HFF-Myc (cell line): ENCODE measurements around the gene MRPL53.

Experiments
- DNase-seq: peaks from one replicate; pipeline ENCODE4 v3.0.0-alpha.2; 2011; ENCODE audit warnings: low read depth; ENCODE audit errors: extremely low read depth
- H3K4me3 ChIP-seq: replicated peaks from 2 replicates; pipeline ENCODE4 v1.5.1; 2011; ENCODE audit warnings: low read depth, mild to moderate bottlenecking, control low read depth, low read length
- TF ChIP-seq, protein P1 (sequence below): IDR thresholded peaks from 2 replicates; pipeline ENCODE4 v1.5.1; 2012; ENCODE audit warnings: mild to moderate bottlenecking, low read depth, low read length, control low read depth; ENCODE audit errors: missing control alignments

MRPL53 gene

DNA sequence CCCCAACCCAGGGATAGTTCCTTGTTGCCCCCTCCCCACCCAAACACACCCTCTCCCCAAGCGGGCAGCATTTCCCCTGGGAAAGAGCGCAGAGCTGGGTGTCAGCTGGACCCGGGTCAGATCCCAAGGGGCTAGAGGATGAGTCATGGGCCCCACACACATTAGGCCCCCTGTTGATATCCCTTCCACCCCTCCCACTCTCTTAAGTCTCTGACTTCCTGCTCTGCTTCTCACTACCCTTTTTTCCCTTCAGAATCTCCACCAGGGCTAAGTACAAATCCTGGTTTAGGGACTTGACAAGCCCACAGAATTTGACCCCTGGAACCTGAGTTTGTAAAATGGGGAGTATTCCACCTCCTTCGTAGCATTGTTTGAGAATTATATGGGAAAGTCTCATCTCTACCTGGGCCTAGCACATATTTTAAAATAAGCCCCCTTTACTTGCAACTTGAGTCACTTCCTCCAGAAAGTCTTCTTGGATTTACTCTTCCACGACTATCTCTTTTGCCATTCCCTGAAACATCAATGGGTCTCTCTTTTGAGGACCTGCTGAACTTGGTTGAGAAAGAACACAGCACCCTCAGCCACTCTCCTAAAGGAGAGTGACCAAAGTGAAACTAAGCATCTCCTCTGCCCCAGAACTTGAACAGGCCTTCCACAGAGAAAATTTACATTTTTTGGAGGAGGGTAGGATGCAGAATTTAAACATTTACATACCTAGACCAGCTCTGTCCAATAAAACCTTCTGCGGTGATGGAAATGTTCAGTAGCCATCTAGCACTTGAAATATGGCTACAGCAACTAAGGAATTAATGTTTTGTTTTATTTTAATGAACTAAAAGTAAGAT lies 35.4 kb downstream of the MRPL53 start:
- TF ChIP-seq, protein P1, sequence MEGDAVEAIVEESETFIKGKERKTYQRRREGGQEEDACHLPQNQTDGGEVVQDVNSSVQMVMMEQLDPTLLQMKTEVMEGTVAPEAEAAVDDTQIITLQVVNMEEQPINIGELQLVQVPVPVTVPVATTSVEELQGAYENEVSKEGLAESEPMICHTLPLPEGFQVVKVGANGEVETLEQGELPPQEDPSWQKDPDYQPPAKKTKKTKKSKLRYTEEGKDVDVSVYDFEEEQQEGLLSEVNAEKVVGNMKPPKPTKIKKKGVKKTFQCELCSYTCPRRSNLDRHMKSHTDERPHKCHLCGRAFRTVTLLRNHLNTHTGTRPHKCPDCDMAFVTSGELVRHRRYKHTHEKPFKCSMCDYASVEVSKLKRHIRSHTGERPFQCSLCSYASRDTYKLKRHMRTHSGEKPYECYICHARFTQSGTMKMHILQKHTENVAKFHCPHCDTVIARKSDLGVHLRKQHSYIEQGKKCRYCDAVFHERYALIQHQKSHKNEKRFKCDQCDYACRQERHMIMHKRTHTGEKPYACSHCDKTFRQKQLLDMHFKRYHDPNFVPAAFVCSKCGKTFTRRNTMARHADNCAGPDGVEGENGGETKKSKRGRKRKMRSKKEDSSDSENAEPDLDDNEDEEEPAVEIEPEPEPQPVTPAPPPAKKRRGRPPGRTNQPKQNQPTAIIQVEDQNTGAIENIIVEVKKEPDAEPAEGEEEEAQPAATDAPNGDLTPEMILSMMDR, result no peak
- no peak overlapping the region for H3K4me3 ChIP-seq
- DNase-seq, result no peak

DNA sequence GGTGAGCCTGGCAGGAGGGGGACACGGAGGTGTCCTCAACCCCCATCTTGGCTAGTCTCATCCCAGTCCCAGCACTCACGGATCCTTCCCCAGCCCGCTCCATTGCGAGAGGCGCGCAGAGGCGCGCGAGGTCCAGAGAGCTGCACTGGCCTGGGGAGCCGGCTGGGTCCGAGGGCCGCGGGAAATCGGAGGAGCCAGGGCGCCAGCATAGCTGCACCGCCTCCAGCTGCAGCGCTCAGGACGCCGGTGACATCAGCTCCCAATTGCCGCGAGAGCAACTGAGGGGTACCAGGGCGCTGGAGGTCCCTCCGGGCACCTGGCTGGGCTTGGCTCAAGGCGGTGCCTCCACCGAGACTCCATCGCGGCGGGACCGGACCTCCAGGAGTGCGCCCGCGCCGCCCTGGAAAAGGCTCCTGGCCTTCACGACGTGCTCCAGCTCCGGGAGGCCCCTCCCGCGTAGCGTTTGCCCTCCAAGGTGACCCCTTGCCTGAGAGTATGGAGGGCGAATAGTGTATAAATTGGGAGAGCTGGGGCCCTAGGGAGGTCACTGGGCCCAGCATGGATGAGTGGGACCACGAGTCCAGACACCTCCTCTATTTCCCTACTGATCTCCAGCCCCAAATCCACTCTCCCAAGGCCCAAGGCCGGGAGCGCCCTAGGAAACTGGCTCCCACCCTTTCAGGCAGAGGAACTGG lies 36.2 kb downstream of the MRPL53 start:
- TF ChIP-seq, protein P1, result no peak
- no peak for DNase-seq
- H3K4me3 ChIP-seq, result no peak overlapping the region

DNA sequence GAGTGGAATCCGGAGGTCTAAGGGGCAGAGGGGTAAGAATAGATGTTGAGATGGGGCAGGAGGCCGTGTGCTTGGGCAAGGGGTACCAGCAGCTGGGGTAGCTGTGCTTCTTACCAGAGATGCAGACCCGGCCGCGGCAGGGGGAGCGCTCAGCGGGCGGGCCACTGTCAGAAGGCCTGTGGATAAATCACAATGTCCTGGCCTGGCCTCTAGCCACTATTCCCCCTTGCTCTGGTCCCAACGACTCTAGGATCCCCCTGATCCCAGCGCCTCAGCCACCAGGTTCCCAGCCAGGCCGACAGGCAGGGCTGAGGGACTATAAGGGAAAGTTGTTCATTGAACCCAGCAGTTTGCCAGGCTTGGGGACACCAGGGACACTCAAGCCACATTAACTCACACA lies 42.0 kb downstream of the MRPL53 start:
- H3K4me3 ChIP-seq, result no peak overlapping the region
- DNase-seq, result no peak
- TF ChIP-seq, protein P1, result no peak

DNA sequence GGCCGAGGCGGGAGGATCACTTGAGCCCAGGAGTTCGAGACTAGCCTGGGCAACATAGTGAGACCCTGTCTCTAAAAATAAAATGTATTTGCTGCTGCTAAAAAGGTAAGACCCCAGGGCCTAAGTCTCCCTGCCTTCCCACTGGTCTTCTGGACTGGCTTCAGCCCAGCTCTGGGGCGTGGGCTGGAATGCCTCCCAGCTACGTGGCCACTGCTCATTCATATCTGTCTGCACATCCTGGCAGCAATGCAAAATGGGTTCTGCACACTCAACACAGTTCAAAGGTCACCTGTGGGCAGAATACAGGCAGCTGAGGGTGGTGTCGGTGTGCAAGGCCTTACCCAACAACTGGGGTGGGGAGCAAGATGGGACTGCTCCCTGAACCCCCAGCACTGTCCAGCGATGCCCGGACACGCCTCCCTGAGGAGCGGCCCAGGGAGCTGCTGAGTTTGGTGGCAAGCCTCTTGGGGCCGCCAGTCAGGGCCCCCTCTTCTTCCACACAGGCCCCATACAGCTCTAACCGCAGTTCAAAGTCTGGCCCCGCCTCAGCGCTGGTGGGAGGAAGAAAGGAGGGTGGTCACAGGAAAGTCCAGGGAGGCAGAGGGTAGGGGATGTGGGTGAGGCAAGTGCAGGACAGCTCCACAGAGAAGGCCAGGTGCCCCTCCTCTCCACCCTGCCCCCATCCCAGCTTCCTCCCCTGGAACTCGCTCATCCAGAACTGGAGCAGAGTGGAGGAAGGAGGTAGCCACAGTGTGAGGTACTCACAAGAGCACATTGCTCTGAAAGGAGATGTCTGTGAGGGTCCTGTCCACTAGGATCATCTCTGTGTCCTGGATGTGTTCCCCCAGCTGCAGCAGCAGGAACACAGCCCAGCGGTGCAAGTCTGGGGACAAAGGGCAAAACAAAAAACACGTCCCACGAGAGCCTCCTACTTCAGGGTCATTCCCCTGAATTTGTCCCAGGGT lies 42.7 kb downstream of the MRPL53 start:
- H3K4me3 ChIP-seq, result no peak overlapping the region
- no peak for DNase-seq
- TF ChIP-seq, protein P1, result no peak

DNA sequence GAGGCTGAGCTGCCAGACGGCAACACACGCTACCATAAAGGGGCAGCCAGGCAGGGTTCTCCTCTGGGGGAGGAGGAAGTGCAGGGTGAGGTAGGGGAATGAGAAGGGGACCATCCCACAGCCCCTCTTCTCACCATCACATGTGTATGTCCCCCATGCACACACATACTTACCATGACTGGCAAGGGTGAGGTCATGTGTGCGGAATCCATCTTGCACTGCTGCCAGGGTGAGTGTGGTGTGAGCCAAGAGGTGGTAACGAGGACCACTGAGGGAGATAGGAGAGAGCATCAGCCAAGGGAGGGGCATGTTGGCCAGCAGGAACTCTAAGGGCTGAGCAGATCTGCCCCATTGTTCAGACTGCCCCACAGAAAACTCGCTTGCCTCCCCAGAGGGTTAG lies 43.8 kb downstream of the MRPL53 start:
- H3K4me3 ChIP-seq, result no peak overlapping the region
- DNase-seq, result no peak
- TF ChIP-seq, protein P1, result no peak

DNA sequence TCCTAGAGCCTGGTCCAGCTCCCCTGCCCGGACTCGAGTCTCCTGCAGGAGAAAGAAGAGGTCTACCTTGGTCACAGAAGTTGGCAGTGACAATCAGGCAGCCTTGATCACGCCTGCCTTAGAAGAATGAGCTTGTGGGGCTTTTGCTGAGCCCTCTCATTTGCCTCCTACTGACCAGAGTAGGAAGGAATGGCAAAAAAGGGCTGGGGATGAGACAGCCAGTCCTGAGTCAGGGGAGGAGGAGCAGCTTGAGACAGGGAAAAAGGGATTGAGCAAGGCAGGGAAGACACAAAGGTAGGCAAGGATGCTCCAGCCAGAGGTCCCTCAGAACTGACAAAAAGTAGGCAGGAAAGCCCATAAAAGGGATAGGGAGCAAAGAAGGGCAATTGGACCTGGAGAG lies 44.9 kb downstream of the MRPL53 start:
- no peak for DNase-seq
- TF ChIP-seq, protein P1, result no peak
- no peak overlapping the region for H3K4me3 ChIP-seq
